BLaER1 (cell line): ENCODE results near the gene EIF2S1.

Experiments
- H3K27ac ChIP-seq: shearing (Covaris generic); formaldehyde crosslinking; 2 replicates; pipeline ENCODE4 v1.8.1; 2022
- H3K27me3 ChIP-seq: shearing (Covaris generic); formaldehyde crosslinking; 2 replicates; pipeline ENCODE4 v1.8.1; 2022
- H3K36me3 ChIP-seq: shearing (Covaris generic); formaldehyde crosslinking; 2 replicates; pipeline ENCODE4 v1.8.1; 2022
- H3K4me1 ChIP-seq: shearing (Covaris generic); formaldehyde crosslinking; 2 replicates; pipeline ENCODE4 v1.8.1; 2022
- H3K4me2 ChIP-seq: shearing (Covaris generic); formaldehyde crosslinking; 2 replicates; pipeline ENCODE4 v1.8.1; 2022
- H3K4me3 ChIP-seq: shearing (Covaris generic); formaldehyde crosslinking; 2 replicates; pipeline ENCODE4 v1.8.1; 2022
- H3K9ac ChIP-seq: shearing (Covaris generic); formaldehyde crosslinking; 2 replicates; pipeline ENCODE4 v1.8.1; 2022
- H3K9me3 ChIP-seq: shearing (Covaris generic); formaldehyde crosslinking; 2 replicates; pipeline ENCODE4 v1.8.1; 2022
- H4K20me1 ChIP-seq: shearing (Covaris generic); formaldehyde crosslinking; 2 replicates; pipeline ENCODE4 v1.8.1; 2022
- Cebpa-rat ChIP-seq: shearing (Covaris generic); IDR thresholded peaks from 2 replicates; pipeline ENCODE4 v1.8.1; 2022

The EIF2S1 gene

DNA sequence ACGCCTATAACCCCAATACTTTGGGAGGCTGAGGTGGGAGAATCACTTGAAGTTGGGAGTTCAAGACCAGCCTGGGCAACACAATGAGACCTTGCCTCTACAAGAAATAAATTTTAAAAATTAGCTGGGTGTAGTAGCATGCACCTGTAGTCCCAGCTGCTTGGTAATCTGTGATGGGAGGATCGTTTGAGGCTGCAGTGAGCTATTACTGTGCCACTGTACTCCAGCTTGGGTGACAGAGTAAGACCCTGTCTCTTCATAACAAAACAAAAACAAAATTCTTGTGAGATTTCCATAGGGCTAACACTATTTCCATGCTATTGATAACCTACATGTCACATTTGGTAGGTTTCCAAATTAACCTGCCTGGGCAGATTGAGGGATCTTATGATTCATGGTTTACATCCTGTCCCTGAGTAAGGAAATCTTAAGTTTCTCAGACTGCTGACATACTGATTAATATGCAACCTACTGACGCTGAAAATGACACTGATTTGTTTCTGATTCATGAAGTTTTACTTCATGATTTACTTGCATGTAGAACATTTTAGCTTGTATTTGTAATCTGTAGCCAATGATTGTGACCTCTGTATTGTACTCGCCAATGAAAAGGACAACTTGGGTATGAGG is 16.4 kb upstream of the EIF2S1 start:
- H3K4me2 ChIP-seq: no peak overlapping the region
- no peak overlapping the region for H3K9ac ChIP-seq
- TF ChIP-seq Cebpa-rat: no peak
- H3K9me3 ChIP-seq: peaks cover 3% of the 10 kb centered on the region; the same call in 1 of the 2 replicates
- H4K20me1 ChIP-seq: no peaks in the 10 kb centered on the region
- no peaks in the 10 kb centered on the region for H3K27me3 ChIP-seq
- H3K27ac ChIP-seq: no peak overlapping the region
- H3K4me3 ChIP-seq: no peak overlapping the region
- H3K36me3 ChIP-seq: peaks cover 90% of the 10 kb centered on the region
- H3K4me1 ChIP-seq: peaks cover 8% of the 10 kb centered on the region; the same call in 1 of the 2 replicates

DNA sequence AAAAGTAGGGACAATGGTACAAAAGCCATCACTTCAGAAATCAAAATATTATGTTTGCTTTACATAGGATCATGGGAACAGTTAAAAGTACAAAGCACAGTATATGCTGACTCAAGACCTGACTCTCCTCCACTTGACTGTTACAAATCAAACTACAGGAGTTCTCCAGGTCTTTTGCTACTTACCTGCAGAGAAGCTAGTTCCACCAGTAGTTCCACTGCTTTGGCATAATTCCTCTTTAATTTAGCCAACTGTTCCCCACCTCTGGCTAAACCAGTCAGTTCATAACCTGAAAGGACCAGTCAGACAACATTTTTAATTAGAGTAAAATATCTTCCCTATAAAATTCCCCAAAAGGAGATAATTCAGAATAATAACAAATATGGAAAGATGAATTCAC is 14.5 kb upstream of the EIF2S1 start:
- no peak for TF ChIP-seq Cebpa-rat
- Histone ChIP-seq H3K27ac (no peak overlapping the region), H3K4me1 (peaks cover 8% of the 10 kb centered on the region; the same call in 1 of the 2 replicates), H4K20me1 (no peaks in the 10 kb centered on the region), H3K9ac (no peak overlapping the region), H3K9me3 (peaks cover 3% of the 10 kb centered on the region; the same call in 1 of the 2 replicates), H3K36me3 (peaks cover 90% of the 10 kb centered on the region), H3K4me3 (no peak overlapping the region), H3K4me2 (no peak overlapping the region), H3K27me3 (no peaks in the 10 kb centered on the region)

DNA sequence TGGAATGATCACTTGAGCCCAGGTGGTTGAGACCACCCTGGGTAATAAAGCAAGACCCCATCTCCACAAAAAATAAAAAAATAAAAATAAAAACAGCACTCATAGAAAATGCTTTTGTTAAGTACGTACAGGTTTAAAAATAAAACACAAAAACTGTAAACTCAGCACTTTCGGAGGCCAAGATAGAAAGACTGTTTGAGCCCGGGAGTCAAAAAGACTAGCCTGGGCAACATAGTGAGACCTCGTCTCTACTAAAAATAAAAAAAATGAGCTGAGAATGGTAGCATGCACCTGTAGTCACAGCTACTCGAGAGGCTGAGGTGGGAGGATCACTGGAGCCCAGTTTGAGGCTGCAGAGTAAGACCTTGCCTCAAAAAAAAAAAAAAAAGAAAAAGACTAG is 8.1 kb upstream of the EIF2S1 start:
- Histone ChIP-seq H3K9me3 (no peaks in the 10 kb centered on the region), H3K27me3 (no peaks in the 10 kb centered on the region), H3K36me3 (peaks cover 59% of the 10 kb centered on the region), H3K4me3 (no peak overlapping the region), H3K9ac (no peak overlapping the region), H4K20me1 (0 out of 2 replicates have a peak, but pooled peaks cover 5% of the 10 kb centered on the region), H3K4me2 (no peak overlapping the region), H3K27ac (no peak overlapping the region), H3K4me1 (0 out of 2 replicates have a peak, but pooled peaks cover under 1% of the 10 kb centered on the region)
- TF ChIP-seq Cebpa-rat: no peak

DNA sequence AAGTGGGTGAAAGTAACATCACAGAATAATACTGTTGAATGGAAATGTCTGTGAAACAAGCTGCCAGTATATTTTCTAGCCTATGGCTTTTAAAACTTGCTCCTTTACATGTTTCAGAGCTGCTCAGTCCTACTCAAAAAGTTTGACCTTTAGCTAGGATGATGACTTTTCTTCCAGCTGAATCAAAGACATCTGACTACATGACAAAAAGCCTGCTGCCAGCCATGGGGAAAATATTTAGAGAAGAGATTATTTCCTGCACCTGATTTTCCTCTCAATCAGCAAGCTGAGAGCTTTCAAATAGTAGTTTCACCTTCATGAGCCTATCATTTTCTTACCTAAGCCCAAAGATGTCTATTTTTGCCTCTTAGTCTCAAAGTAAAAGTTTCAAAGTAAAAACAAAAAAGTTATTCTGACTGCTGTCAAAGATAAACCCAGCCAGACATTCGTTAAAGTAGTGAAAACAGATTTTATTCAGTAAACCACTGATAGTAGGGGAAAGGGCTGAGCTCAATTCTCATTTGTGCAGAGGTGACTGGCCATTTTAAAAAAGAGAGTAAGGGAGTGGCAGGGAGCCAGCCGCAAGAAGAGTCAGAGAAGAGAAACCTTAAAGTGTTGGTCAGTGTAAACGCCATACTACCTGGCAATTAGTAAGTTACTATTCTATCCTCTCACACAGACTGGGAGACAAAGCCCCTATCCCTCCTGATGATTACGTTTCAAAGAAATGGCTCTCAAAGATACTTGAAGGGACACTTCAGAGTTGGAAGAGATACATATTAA is 2.8 kb upstream of the EIF2S1 start:
- Histone ChIP-seq H3K27ac (no peak overlapping the region), H3K9me3 (no peaks in the 10 kb centered on the region), H3K4me1 (peaks cover 37% of the 10 kb centered on the region), H4K20me1 (peaks cover 38% of the 10 kb centered on the region), H3K4me2 (peak overlapping the region; percentile 81; the same call in 1 of the 2 replicates), H3K9ac (0 out of 2 replicates have a peak overlapping the region, but pooled peaks have one; percentile 96), H3K4me3 (no peak overlapping the region), H3K27me3 (no peaks in the 10 kb centered on the region), H3K36me3 (peaks cover 14% of the 10 kb centered on the region)
- no peak for TF ChIP-seq Cebpa-rat

DNA sequence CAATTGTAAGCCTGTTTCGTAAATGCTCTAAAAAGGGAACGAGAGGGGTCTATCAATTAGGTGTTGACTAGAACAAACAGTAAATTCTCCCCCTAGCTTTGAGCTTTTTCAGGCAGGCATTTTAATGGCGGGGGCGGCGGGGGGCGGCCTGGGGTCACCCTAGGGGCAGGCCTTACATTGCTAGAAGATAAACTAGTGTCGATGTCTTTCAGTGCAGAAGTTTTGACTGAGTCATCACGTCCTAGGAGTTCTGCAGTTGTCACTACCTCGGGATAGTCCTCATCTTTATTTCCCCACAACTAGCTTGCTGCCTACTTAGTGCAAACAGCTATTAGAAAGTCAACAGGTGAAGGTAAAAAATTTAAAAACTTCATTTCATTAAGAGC is 2.2 kb upstream of the EIF2S1 start:
- 0 out of 2 replicates have a peak overlapping the region, but pooled peaks have one; percentile 96 for H3K9ac ChIP-seq
- H3K9me3 ChIP-seq: no peaks in the 10 kb centered on the region
- no peak overlapping the region for H3K27ac ChIP-seq
- no peaks in the 10 kb centered on the region for H3K27me3 ChIP-seq
- TF ChIP-seq Cebpa-rat: no peak
- peaks cover 15% of the 10 kb centered on the region for H3K36me3 ChIP-seq
- H3K4me3 ChIP-seq: no peak overlapping the region; the same call in 1 of the 2 replicates
- peaks cover 42% of the 10 kb centered on the region for H4K20me1 ChIP-seq
- peaks cover 42% of the 10 kb centered on the region for H3K4me1 ChIP-seq
- peak overlapping the region; percentile 81 for H3K4me2 ChIP-seq

DNA sequence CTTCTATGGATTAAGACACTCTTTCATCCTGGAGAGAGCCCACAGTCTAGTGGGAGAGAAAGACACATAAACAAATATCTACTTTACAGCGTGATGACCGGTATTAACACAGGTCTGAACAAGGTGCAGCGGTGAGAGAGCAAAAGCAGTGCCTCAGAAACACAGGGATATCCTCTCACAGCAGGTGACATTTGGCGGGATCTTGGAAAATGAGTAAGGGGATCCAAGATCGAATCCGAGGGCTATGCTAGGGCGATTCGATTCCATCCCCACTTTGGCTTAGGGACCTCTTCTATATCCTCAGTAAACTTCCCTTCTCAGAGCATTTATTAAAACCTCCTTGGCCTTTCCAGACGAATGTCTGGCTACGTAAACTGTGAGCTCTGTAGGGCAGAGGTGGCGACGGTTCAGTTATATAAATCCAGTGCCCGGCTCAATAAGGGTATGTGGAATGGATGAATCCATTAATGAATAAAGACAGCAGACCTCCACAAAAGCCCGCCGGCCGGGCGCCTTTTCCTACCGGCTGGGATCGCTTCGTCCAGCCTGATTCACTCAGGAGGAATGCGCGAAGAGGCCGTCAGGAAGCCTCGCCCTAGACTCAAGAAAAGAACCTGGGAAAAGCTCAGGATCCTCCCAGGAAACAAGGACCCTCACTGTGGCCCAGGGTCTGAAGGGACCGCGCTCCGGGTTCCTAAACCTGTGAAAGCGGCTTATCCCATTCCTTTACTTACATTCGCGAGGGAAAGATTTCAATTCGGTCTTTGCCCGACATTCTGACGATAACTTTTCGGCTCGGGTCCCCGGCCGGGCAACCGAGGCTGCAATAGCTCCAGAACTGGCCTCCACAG is 979 bp upstream of the EIF2S1 start:
- Histone ChIP-seq H3K36me3 (peaks cover 8% of the 10 kb centered on the region; the same call in 1 of the 2 replicates), H3K9me3 (no peaks in the 10 kb centered on the region), H3K4me2 (peak overlapping the region; percentile 81), H4K20me1 (peaks cover 51% of the 10 kb centered on the region), H3K9ac (peak overlapping the region; percentile 96), H3K27ac (peak overlapping the region; percentile 98), H3K27me3 (no peaks in the 10 kb centered on the region), H3K4me3 (peak overlapping the region; percentile 83), H3K4me1 (peaks cover 44% of the 10 kb centered on the region)
- no peak for TF ChIP-seq Cebpa-rat

DNA sequence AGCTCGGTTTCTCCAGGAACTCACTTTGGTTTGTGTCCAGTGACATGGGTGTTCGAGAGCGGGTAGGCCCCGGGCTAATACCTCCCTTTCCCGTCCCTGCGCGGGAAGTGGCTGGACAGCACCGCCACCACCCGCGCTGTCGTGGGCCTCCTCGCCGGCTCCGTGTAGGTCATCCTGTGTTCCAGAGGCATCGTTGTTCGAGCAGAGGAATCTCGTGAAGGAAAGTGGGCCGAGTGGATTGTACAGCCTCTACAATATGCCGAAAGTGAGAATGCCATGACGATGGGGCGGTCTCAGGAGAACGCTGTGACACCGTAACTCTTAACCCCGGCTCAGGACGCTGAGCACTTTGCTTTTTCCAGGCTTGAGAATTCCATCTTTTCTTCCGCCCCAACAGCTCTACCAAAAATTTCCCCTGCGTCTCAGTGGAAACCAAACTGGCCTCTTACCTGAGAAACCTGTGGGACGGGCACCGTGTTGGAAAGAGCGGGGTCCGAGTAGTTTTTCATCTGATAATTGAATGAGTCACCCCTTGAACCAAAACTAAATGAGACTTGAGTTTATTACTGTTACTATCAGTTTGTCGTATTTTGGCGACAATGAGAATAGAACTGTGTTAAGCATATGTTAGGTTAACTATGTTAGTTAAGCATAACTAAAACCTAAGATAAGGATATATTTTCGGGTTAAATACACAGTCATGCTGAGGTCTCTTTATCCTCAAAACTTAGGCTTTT is 510 bp downstream of the EIF2S1 start:
- no peak for TF ChIP-seq Cebpa-rat
- Histone ChIP-seq H3K36me3 (peaks cover 20% of the 10 kb centered on the region), H3K4me2 (peak overlapping the region; percentile 81), H3K4me3 (peak overlapping the region; percentile 83), H3K27me3 (no peaks in the 10 kb centered on the region), H4K20me1 (peaks cover 65% of the 10 kb centered on the region), H3K9ac (peak overlapping the region; percentile 96), H3K27ac (peak overlapping the region; percentile 98), H3K4me1 (peaks cover 44% of the 10 kb centered on the region), H3K9me3 (no peaks in the 10 kb centered on the region)

DNA sequence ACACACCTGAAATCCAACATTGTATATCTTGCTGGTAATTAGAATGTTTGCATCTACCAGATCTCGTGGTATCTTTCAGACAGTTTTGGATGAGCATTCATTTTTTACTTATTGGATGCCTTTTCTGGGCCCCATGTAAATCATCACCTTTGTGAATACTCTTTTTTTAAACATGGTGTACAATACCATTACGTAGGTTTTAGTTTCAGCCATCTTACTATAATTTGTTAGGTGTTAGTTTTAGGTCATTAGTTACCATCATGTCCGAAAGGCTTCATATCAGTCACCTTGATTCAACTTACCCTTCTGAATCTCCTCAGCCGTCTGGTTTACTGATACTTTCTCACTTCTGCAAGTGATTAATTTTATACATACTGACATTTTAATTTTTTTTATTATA is 5.3 kb downstream of the EIF2S1 start:
- Histone ChIP-seq H3K4me3 (no peak overlapping the region), H3K4me2 (no peak overlapping the region), H3K27me3 (no peaks in the 10 kb centered on the region), H3K9ac (no peak overlapping the region), H4K20me1 (peaks cover 95% of the 10 kb centered on the region), H3K27ac (no peak overlapping the region), H3K36me3 (peaks cover 68% of the 10 kb centered on the region), H3K4me1 (peaks cover 22% of the 10 kb centered on the region), H3K9me3 (no peaks in the 10 kb centered on the region)
- no peak for TF ChIP-seq Cebpa-rat

DNA sequence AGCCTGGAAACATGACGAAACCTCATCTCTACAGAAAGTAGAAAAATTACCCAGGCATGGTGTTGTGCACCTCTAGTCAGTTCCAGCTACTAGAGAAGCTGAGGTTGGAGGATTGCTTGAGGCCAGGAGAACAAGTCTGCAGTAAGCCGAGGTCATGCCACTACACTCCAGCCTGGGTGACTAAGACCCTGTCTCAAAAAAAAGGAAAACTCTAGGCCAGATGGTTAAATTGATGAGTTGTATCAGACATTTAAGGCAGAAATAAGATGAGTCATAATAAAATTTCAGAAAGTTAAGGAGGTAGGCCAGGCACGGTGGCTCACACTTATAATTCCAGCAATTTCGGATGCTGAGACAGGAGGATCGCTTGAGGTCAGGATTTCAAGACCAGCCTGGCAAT is 10.7 kb downstream of the EIF2S1 start:
- Histone ChIP-seq H3K4me3 (no peak overlapping the region), H4K20me1 (peaks cover 91% of the 10 kb centered on the region), H3K4me1 (no peaks in the 10 kb centered on the region), H3K4me2 (no peak overlapping the region), H3K27ac (no peak overlapping the region), H3K27me3 (no peaks in the 10 kb centered on the region), H3K36me3 (peaks cover 97% of the 10 kb centered on the region), H3K9me3 (no peaks in the 10 kb centered on the region), H3K9ac (no peak overlapping the region)
- no peak for TF ChIP-seq Cebpa-rat
